OCI-LY3 (cell line): ENCODE data around the gene RPUSD1.

Experiments
- CTCF ChIP-seq: fragments of 200-600, 300-600 bp; sonication (generic); IDR thresholded peaks from 2 replicates; pipeline ENCODE4 v1.5.1; 2014; ENCODE audit warnings: antibody characterized with exemption, low read length, low read depth
- EZH2phosphoT487 ChIP-seq: fragments of 200-600 bp; shearing (Covaris generic); IDR thresholded peaks from 2 replicates; pipeline ENCODE4 v1.6.1; 2018; ENCODE audit warnings: antibody characterized with exemption, mixed run types, low read depth

- TF ChIP-seq CTCF (no peak), EZH2phosphoT487 (no peak)
Measured at GRCh38 chr16:767743-768235, 20.4 kb downstream of the RPUSD1 start.
